Iris pigment epithelial cell (primary cell): ENCODE results near the gene GALNT13.

Experiments
- DNase-seq: peaks from one replicate; pipeline ENCODE4 v3.0.0-alpha.2; 2011; ENCODE audit warnings: low read depth

Gene GALNT13

DNA sequence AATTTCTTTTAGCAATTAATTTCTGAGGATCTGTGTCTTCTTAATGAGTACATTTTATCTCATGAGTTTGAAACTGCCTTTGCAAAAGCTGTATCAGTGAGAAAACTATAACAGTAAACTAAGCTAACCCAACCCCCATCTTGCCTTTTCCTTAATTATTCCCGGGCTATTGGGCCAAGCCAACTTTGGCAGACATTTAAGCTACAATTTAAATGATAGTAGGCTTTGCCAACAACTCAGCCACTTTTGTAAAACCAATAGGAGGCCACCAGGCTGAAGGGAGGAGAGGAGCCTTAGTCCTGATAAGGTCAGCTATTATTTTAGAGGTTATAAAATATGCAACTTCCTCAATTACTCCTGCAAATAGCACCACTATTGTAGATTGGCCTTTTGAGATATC, 608.8 kb downstream of the GALNT13 start:
- no peak for DNase-seq

DNA sequence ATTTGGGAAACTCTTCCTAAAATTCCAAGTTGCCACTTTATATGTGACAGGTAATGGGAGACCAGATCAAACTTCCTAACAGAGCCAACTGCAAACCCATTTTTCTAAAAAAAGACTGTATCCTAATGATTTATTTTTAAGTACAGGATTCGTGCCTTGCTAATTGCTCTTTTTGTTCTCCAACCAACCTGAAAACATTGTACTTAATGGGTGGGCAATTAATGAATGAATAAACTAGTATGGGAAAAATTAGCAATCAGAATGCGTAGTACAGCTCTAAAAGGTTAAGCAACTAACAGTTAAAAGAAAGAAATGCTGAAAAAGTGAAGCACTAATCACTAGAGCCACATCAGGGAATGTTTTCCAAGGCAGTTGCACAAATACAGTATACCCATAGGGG, 609.6 kb downstream of the GALNT13 start:
- no peak for DNase-seq

DNA sequence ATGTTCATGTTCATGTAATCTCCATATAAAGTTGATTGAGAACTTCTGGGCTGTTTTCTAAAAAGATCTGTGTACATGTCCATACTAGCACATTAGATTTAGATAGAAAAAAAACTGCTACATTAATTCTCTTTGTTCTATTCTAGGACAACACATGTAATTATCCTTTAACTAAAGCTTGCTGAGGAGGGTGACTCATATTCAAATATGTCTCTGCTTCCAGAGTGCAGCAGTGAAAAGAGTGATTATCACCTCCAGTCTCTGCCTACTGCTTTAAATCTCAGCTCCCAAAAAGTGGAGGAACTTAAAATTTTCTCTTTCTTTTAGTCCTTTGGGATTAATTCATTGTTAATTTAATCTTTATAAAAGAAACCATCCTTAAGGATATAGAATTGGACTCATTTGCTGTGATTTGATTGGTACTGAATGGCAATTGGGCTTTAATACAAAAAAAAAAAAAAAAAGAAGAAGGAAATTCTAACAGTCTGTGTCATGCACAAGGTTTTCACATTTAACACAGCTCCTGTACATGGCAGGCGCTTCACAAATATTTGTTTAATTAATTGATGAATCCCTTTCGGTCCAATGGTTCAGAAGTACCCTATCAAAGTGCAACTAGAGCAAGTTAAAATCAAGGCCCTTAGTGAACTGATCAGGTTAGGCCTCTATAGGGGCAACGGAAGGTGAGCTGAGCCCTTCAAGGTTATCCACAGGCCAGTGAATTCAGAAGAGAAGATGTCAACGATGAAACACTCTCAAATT, 612.8 kb downstream of the GALNT13 start:
- DNase-seq: no peak

DNA sequence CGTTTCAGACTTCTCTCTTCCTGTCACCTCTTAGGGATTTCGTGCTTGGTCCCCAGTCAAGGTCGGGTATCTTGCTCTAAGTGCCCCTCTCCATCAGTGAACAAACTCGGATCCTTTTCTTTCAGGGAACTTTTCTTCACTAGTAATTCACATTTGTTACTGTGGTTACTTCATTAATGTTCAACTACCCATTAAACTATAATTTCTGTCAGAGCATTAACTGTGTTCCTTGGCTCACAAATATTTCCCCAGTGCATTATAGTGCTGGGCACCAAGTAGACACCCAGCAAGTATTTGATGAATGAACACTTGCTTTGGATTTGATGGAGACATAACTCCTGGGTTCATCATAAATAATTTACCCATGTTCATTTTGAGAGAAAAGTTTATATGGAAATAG, 617.1 kb downstream of the GALNT13 start:
- DNase-seq: no peak

DNA sequence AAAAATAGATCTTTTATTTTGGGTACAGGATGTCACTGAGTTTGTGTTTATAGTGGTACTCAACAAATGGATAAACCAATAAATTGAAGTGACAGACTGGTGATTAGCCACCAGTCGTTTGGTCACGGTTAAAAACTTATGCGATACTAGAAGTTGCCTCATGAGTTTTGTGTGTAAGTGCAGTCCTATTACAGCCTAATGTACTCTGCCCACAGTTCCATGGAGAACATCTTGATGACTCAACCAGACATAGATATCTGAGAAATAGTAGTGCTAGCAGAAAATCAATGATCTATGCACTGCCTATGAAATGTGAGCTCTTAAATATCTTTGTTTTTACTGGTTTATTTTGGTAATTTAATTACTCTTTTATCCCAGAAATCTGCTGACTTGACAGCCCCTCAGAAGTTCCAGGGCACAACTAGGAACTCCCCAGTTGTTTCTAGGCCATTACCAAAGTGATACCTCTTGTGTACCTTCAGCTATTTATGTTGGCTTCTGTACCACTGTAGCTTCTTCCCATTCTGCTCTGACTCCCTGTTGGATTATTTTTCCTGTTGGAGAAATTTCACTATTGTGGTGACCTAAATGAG, 617.6 kb downstream of the GALNT13 start:
- no peak for DNase-seq

DNA sequence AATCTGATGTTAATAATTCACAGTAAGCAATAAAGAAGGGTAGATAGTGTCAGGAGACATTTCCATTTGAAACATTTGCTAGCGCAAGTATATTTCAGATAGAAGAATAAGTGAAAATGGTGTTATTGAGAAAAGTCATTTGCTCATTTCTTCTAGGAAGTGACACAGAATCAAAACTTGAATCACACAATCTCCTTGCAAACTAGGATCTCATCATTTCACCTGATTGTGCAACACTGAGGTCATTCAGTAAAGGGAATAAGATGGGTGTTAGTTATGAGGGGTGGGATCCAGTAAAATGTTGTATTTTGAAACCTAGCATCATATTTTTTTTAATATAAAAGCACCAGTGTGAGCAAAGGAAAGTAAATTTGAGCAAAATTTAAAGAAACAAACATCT, 618.8 kb downstream of the GALNT13 start:
- no peak for DNase-seq

DNA sequence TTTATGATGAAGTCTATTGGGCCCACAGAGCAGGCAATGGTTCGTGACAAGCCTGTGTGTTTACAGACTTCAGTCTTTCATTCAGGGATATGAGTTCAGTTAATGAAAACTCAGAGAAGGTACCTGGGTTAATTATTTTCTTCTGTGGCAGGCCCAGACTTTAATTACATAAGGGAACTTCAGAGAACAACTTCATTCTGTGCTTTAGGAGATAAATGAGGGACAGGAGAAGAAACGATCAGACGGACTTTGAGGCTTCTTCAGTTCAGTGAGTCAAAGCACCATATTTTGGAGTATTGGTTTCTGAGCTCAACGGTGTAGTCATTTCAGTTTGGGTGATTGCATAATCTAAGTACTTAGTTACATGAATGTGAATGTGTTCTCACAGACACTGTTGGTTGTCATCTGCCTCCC, 623.7 kb downstream of the GALNT13 start:
- no peak for DNase-seq

DNA sequence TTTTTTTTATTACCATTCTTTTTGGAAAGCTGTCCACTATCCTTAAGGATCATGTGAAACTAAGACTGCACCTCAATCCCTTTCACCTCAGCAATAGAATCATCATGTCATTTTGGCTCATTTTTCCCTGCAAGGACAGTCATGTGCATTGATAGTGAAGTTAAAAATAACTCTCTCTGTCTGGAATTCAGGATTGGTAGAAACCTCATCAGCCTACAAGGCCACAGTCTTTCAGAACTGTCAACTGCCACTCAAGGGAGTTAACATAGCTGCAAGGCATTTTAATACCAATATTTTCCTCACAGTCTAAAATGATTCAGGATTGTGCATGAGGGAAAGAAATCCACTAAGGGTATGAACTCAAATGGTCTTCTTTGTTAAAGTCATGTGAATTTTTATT, 625.3 kb downstream of the GALNT13 start:
- DNase-seq: no peak
